ENCODE data around the gene RASL11A. TPM values are rescaled to one million over a fixed set of nuclear protein-coding genes. Genes with fewer than 3 reads are reported as not detected.

The RASL11A gene
- total RNA-seq, 1 experiment from 2014 or later: 2.7 TPM

DNA sequence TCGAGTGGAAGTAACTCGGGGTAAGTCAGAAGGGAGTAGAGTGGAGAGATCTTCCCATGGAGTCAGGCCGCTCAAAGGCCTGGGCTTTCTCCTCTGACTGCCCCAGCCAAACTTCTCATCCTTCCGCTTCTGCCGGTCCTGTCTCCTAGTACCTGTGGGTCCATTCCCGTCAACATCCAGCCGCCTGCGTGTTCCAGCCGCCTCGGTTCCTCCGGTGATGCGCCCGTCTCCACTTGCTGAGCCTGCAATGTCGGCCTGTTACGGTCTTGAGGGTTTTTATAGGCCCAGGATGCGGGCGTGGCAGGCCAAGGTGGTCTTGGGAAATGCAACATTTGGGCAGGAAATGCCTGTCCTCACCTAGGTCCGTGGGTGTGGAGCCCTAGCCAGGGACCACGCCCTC is 38.3 kb downstream of the RASL11A start:
- Histone ChIP-seq H3K79me2 (ENCODE audit: insufficient read depth, low read length) (no peaks in the 10 kb centered on the region), H4K20me1 (ENCODE audit: control insufficient read depth, insufficient read depth, insufficient read length) (no peaks in the 10 kb centered on the region), H3T11ph (ENCODE audit: low read length) (no peak overlapping the region), H3K23me2 (ENCODE audit: insufficient read length, low read depth, low read length, poor library complexity, severe bottlenecking) (no peaks in the 10 kb centered on the region), H3K4me1 (ENCODE audit: insufficient read depth, low read length) (no peaks in the 10 kb centered on the region; the same call in 1 of the 2 replicates), H3K9me3 (ENCODE audit: control insufficient read depth, low read depth, low read length) (no peaks in the 10 kb centered on the region), H3K27me3 (ENCODE audit: insufficient read depth, low read length) (no peaks in the 10 kb centered on the region), H3K79me1 (ENCODE audit: insufficient read depth, low read depth, low read length, poor library complexity, severe bottlenecking) (no peaks in the 10 kb centered on the region), H4K91ac (ENCODE audit: insufficient read length, low read depth, low read length) (no peak overlapping the region), H4K8ac (replicated peaks; ENCODE audit: insufficient read length, low read depth, low read length) (no peak overlapping the region), H3K4ac (ENCODE audit: low read depth, low read length) (no peak overlapping the region), H3K9ac (ENCODE audit: extremely low read depth, insufficient read length, low read length) (no peak overlapping the region), H3K18ac (ENCODE audit: insufficient read length, low read depth, low read length) (no peak overlapping the region), H3K27ac (ENCODE audit: insufficient read length, low read depth, low read length) (no peak overlapping the region), H2BK20ac (ENCODE audit: low read depth, low read length, poor library complexity, severe bottlenecking) (no peak overlapping the region), H3K14ac (ENCODE audit: insufficient read depth, low read length) (no peak overlapping the region), H2AFZ (ENCODE audit: low read length) (no peak overlapping the region), H2AK5ac (ENCODE audit: insufficient read length, low read length) (no peak overlapping the region), H3K4me2 (ENCODE audit: insufficient read depth, insufficient read length, low read length) (no peak overlapping the region), H3K23ac (ENCODE audit: insufficient read length, low read depth, low read length) (no peak overlapping the region), H3K56ac (ENCODE audit: insufficient read length, low read depth, low read length) (no peak overlapping the region), H4K5ac (ENCODE audit: insufficient read length, low read depth, low read length) (no peak overlapping the region), H2BK12ac (ENCODE audit: insufficient read length, low read depth, low read length) (no peak overlapping the region), H2BK5ac (ENCODE audit: insufficient read length, low read length) (no peak overlapping the region), H2BK120ac (ENCODE audit: low read depth, low read length, poor library complexity, severe bottlenecking) (no peak overlapping the region), H2BK15ac (ENCODE audit: low read depth, low read length) (no peak overlapping the region)
- peaks cover 9 to 11% of the 10 kb centered on the region in 2 experiments for H3K4me1 Mint-ChIP-seq
- no peaks in the 10 kb centered on the region for H3K36me3 Mint-ChIP-seq (ENCODE audit: insufficient read depth in 1 of 3, low read depth in 3 of 3)
- no CpG with 5 or more reads among the region's 19 CpGs for WGBS (ENCODE audit: extremely low coverage, insufficient read length, low lambda C conversion rate)
- H3K27ac Mint-ChIP-seq: no peak overlapping the region
- no peaks in the 10 kb centered on the region for H3K9me3 Mint-ChIP-seq
- no peaks in the 10 kb centered on the region; the same call in 1 of the 2 replicates for H3K27me3 Mint-ChIP-seq (ENCODE audit: low read depth)
- no peak for DNase-seq
- TF ChIP-seq, protein P1, sequence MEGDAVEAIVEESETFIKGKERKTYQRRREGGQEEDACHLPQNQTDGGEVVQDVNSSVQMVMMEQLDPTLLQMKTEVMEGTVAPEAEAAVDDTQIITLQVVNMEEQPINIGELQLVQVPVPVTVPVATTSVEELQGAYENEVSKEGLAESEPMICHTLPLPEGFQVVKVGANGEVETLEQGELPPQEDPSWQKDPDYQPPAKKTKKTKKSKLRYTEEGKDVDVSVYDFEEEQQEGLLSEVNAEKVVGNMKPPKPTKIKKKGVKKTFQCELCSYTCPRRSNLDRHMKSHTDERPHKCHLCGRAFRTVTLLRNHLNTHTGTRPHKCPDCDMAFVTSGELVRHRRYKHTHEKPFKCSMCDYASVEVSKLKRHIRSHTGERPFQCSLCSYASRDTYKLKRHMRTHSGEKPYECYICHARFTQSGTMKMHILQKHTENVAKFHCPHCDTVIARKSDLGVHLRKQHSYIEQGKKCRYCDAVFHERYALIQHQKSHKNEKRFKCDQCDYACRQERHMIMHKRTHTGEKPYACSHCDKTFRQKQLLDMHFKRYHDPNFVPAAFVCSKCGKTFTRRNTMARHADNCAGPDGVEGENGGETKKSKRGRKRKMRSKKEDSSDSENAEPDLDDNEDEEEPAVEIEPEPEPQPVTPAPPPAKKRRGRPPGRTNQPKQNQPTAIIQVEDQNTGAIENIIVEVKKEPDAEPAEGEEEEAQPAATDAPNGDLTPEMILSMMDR (conservative IDR thresholded peaks at IDR 0.05): no peak
- H3K4me3 Mint-ChIP-seq: no peak overlapping the region

Data from H9 (cell line).